SK-N-SH (cell line): Measurements from ENCODE around the gene GAPVD1. TPM values are rescaled to one million over a fixed set of nuclear protein-coding genes. Genes with fewer than 3 reads are reported as not detected.

Source experiments
- CTCF ChIA-PET: fragments of 300-600, 350-600 bp; formaldehyde crosslinking; extraction: SDS; loops from one replicate; lab custom pipeline; 2021; lab: Yijun Ruan, JAX
- POLR2A ChIA-PET: fragments of 350-600 bp; sonication (Branson Sonifier 250); formaldehyde crosslinking; extraction: SDS; loops from one replicate; lab custom pipeline; 2020; ENCODE audit warnings: antibody characterized with exemption, inconsistent platforms; lab: Yijun Ruan, JAX
- DNase-seq: peaks from one replicate; pipeline ENCODE4 v3.0.0; 2012
- H2AFZ ChIP-seq: fragments of 200-600 bp; sonication (generic); 2 replicates; pipeline ENCODE4 v1.8.1; 2016; ENCODE audit warnings: antibody characterized with exemption, mild to moderate bottlenecking, low read depth
- H3F3A ChIP-seq: fragments of 200-600 bp; sonication (generic); replicated peaks from 2 replicates; pipeline ENCODE3; 2016; ENCODE audit warnings: antibody characterized with exemption, mild to moderate bottlenecking; ENCODE audit not compliant: insufficient read depth
- H3K27ac ChIP-seq, 2 experiments: fragments of 200-500 bp in 1 of 2; fragments of 200-600 bp in 1 of 2; sonication (Bioruptor generic) in 1 of 2; sonication (generic), shearing (Covaris generic) in 1 of 2; 2 replicates each; pipeline versions ENCODE4 v1.5.1 to v1.6.1; 2014 to 2016; ENCODE audit warnings: low read depth in 2 of 2, inconsistent platforms in 1 of 2, low read length in 1 of 2, mild to moderate bottlenecking in 1 of 2, mixed read lengths in 1 of 2
- H3K27me3 ChIP-seq: fragments of 200-600 bp; sonication (generic), shearing (Covaris generic); 2 replicates; pipeline ENCODE4 v1.6.1; 2016; ENCODE audit warnings: mixed run types; ENCODE audit not compliant: insufficient read depth
- H3K36me3 ChIP-seq, 2 experiments: fragments of 200-500 bp in 1 of 2; fragments of 200-600 bp in 1 of 2; sonication (Bioruptor generic) in 1 of 2; sonication (generic) in 1 of 2; replicated peaks in 1 of 2; 2 replicates each; pipeline versions ENCODE3 to v1.5.1; 2014 to 2016; ENCODE audit warnings: low read length in 1 of 2, mild to moderate bottlenecking in 1 of 2; ENCODE audit not compliant: insufficient read depth in 2 of 2, control insufficient read depth in 1 of 2
- H3K4me1 ChIP-seq, 2 experiments: fragments of 200-500 bp in 1 of 2; fragments of 200-600 bp in 1 of 2; sonication (Bioruptor generic) in 1 of 2; sonication (generic), shearing (Covaris generic) in 1 of 2; 2 replicates each; pipeline versions ENCODE4 v1.5.1 to v1.6.1; 2014 to 2016; ENCODE audit warnings: low read depth in 1 of 2, low read length in 1 of 2, mixed run types in 1 of 2; ENCODE audit not compliant: insufficient read depth in 2 of 2, control insufficient read depth in 1 of 2
- H3K4me2 ChIP-seq: fragments of 200-600 bp; sonication (generic), shearing (Covaris generic); 2 replicates; pipeline ENCODE4 v1.6.1; 2017; ENCODE audit warnings: mixed run types
- H3K4me3 ChIP-seq, 2 experiments: fragments of 200-500 bp in 1 of 2; fragments of 200-600 bp in 1 of 2; sonication (Bioruptor generic) in 1 of 2; sonication (generic), shearing (Covaris generic) in 1 of 2; 2 replicates each; pipeline versions ENCODE4 v1.5.1 to v1.8.1; 2014 to 2016; ENCODE audit warnings: low read depth in 2 of 2, inconsistent platforms in 1 of 2, low read length in 1 of 2, mild to moderate bottlenecking in 1 of 2, mixed read lengths in 1 of 2, moderate library complexity in 1 of 2
- H3K79me2 ChIP-seq: fragments of 200-600 bp; sonication (generic); 2 replicates; pipeline ENCODE4 v1.8.1; 2017; ENCODE audit warnings: mild to moderate bottlenecking; ENCODE audit not compliant: insufficient read depth
- H3K9ac ChIP-seq: fragments of 200-600 bp; sonication (generic); 2 replicates; pipeline ENCODE4 v1.6.1; 2017; ENCODE audit warnings: mixed run types
- H3K9me2 ChIP-seq: fragments of 200-600 bp; sonication (generic); 2 replicates; pipeline ENCODE4 v1.6.1; 2017; ENCODE audit warnings: mixed run types
- H3K9me3 ChIP-seq: fragments of 200-600 bp; sonication (generic); 2 replicates; pipeline ENCODE4 v1.6.1; 2017; ENCODE audit warnings: mixed run types, mild to moderate bottlenecking, moderate library complexity
- H4K20me1 ChIP-seq: fragments of 200-600 bp; sonication (generic); 2 replicates; pipeline ENCODE4 v1.6.1; 2017; ENCODE audit warnings: mild to moderate bottlenecking, mixed run types; ENCODE audit not compliant: insufficient read depth
- IRF3 ChIP-seq: fragments of 150-350 bp; IDR thresholded peaks from 2 replicates; pipeline ENCODE4 v1.6.1; 2016; ENCODE audit warnings: mild to moderate bottlenecking, low read depth, low read length
- MEF2A ChIP-seq: IDR thresholded peaks from 2 replicates; pipeline ENCODE4 v1.4.0; 2012; ENCODE audit warnings: low read depth, borderline replicate concordance
- NFIC ChIP-seq: IDR thresholded peaks from 2 replicates; pipeline ENCODE4 v1.4.0; 2012; ENCODE audit warnings: borderline replicate concordance
- RFX5 ChIP-seq: IDR thresholded peaks from 2 replicates; pipeline ENCODE4 v1.6.1; 2012; ENCODE audit warnings: mild to moderate bottlenecking, improper control_type of control experiment, low read length
- SMC3 ChIP-seq: IDR thresholded peaks from 2 replicates; pipeline ENCODE4 v1.6.1; 2012; ENCODE audit warnings: low read depth, low read length, improper control_type of control experiment
- YY1 ChIP-seq: IDR thresholded peaks from 2 replicates; pipeline ENCODE4 v1.4.0; 2012; ENCODE audit warnings: low read depth, mild to moderate bottlenecking
- WGBS: methylation state at CpG from one replicate; pipeline ENCODE4 v1.1.6; 2017; ENCODE audit warnings: low lambda C conversion rate; 5-methylcytosine and 5-hydroxymethylcytosine counted together
- polyA plus RNA-seq, 3 experiments: library from polyadenylated mRNA; depleted of rRNA; stranded (reverse); fragments of >200 nt; gene quantifications; 2 replicates each; pipeline ENCODE4 v1.2.3, GENCODE V29; 2012
- small RNA-seq, 7 experiments: library from RNA; depleted of rRNA; stranded (forward); fragments of <200 nt; gene quantifications; one replicate each; pipeline ENCODE3, GENCODE V24; 2012

GAPVD1 gene
- polyA plus RNA-seq, 1 of the 3 experiments (the other 2 are of a cell fraction), result 10.5 TPM

- H3K9me2 ChIP-seq, result no peaks in the 10 kb centered on the region
- no peak overlapping the region for H3K4me3 ChIP-seq
- H3K36me3 ChIP-seq, result no peaks in the 10 kb centered on the region
- TF ChIP-seq MEF2A, result no peak
- TF ChIP-seq SMC3, result no peak
- no peak for TF ChIP-seq YY1
- no peak for TF ChIP-seq RFX5
- H3F3A ChIP-seq, result no peaks in the 10 kb centered on the region
- CTCF ChIA-PET, result interaction anchor here (1.4 kb wide), 1 partner anchor 8 kb away, joined by 9 read pairs; no protein-coding TSS in a partner anchor
- POLR2A ChIA-PET, result no interaction called here
- H4K20me1 ChIP-seq, result no peaks in the 10 kb centered on the region
- H3K4me2 ChIP-seq, result no peak overlapping the region
- H3K9me3 ChIP-seq, result no peaks in the 10 kb centered on the region
- H2AFZ ChIP-seq, result no peak overlapping the region
- DNase-seq, result no peak
- H3K79me2 ChIP-seq, result no peaks in the 10 kb centered on the region
- no peak overlapping the region for H3K9ac ChIP-seq
- no peak overlapping the region for H3K27ac ChIP-seq
- WGBS, result 92% methylated on average over 8 of the region's 23 CpGs
- H3K4me1 ChIP-seq, result no peaks in the 10 kb centered on the region
- no peaks in the 10 kb centered on the region for H3K27me3 ChIP-seq
Measured at GRCh38 chr9:125415583-125416460, 154.2 kb downstream of the GAPVD1 start.

GRCh38 chr9:125416517-125416916 is 154.9 kb downstream of the GAPVD1 start:
- H3K9ac ChIP-seq, result no peak overlapping the region
- 92% methylated on average over 8 of the region's 8 CpGs for WGBS
- H2AFZ ChIP-seq, result no peak overlapping the region
- H3K4me2 ChIP-seq, result no peak overlapping the region
- TF ChIP-seq IRF3 (no peak), NFIC (no peak)
- CTCF ChIA-PET, result interaction anchor here (1.4 kb wide), 1 partner anchor 9 kb away, joined by 9 read pairs; no protein-coding TSS in a partner anchor
- no peaks in the 10 kb centered on the region for H3K4me1 ChIP-seq
- no peaks in the 10 kb centered on the region for H3K79me2 ChIP-seq
- H3K9me3 ChIP-seq, result no peaks in the 10 kb centered on the region
- H3K36me3 ChIP-seq, result no peaks in the 10 kb centered on the region
- no peaks in the 10 kb centered on the region for H3F3A ChIP-seq
- no peak for DNase-seq
- no peak overlapping the region for H3K27ac ChIP-seq
- H3K9me2 ChIP-seq, result no peaks in the 10 kb centered on the region
- no peak overlapping the region for H3K4me3 ChIP-seq
- no peaks in the 10 kb centered on the region for H4K20me1 ChIP-seq
- no peaks in the 10 kb centered on the region for H3K27me3 ChIP-seq
- POLR2A ChIA-PET, result no interaction called here

Small RNAs within 50 kb of the gene (small RNA-seq; reads per million reads assigned to genes)
- gene AL354710.1 (0 to 3.1 (median 0) reads per million in 7 experiments), gene RNU6-1020P (0 to 0.20 (median 0) reads per million in 7 experiments)

Other genes starting within 250 kb of the GAPVD1 start
- gene SCAI, start 118.3 kb upstream of the GAPVD1 start, polyA plus RNA-seq (2012; rRNA removed), result 0.85 and 1.2 TPM in 2 replicates
- 14.8 and 16.3 TPM in 2 replicates for gene PPP6C, start 72.0 kb upstream of the GAPVD1 start, polyA plus RNA-seq (2012; rRNA removed)
- 55.1 and 62.1 TPM in 2 replicates for gene RABEPK, start 61.3 kb upstream of the GAPVD1 start, polyA plus RNA-seq (2012; rRNA removed)
- 226 and 239 TPM in 2 replicates for gene HSPA5, start 20.5 kb upstream of the GAPVD1 start, polyA plus RNA-seq (2012; rRNA removed)